Measurements from ENCODE around the gene CST4.
"Not testable (repeated sequence)": the region's sequence is repeated elsewhere in the genome, so short reads cannot be mapped to it uniquely, and the experiment has no call there.

Gene CST4

GRCh38 chr20:23659989-23660837 is 28.6 kb downstream of the CST4 start:
- no peak for DNase-seq (ENCODE audit: low spot score)

- DNase-seq (ENCODE audit: low spot score): not testable (repeated sequence)
These were observed 29.2 kb downstream of the CST4 start for GRCh38 chr20:23659610-23659988.

GRCh38 chr20:23658989-23659609 is 29.7 kb downstream of the CST4 start:
- DNase-seq (ENCODE audit: low spot score): no peak

- DNase-seq (ENCODE audit: low spot score): no peak
These were observed 30.5 kb downstream of the CST4 start for GRCh38 chr20:23658336-23658735.

- DNase-seq (ENCODE audit: low spot score): no peak
These were observed 31.6 kb downstream of the CST4 start for GRCh38 chr20:23657202-23657601.

- no peak for DNase-seq (ENCODE audit: low spot score)
These were observed 32.5 kb downstream of the CST4 start for GRCh38 chr20:23656372-23656771.

GRCh38 chr20:23655491-23656211 is 33.2 kb downstream of the CST4 start:
- DNase-seq (ENCODE audit: low spot score): no peak

GRCh38 chr20:23654717-23655116 is 34.1 kb downstream of the CST4 start:
- no peak for DNase-seq (ENCODE audit: low spot score)

- DNase-seq (ENCODE audit: low spot score): no peak
These were observed 34.8 kb downstream of the CST4 start for GRCh38 chr20:23654000-23654399.

GRCh38 chr20:23653400-23653938 is 35.4 kb downstream of the CST4 start:
- no peak for DNase-seq (ENCODE audit: low spot score)

- DNase-seq (ENCODE audit: low spot score): no peak
These were observed 35.9 kb downstream of the CST4 start for GRCh38 chr20:23652926-23653325.

- no peak for DNase-seq (ENCODE audit: low spot score)
These were observed 36.5 kb downstream of the CST4 start for GRCh38 chr20:23652371-23652770.

GRCh38 chr20:23651117-23651516 is 37.7 kb downstream of the CST4 start:
- no peak for DNase-seq (ENCODE audit: low spot score)

- DNase-seq (ENCODE audit: low spot score): no peak
These were observed 38.9 kb downstream of the CST4 start for GRCh38 chr20:23649830-23650417.

- DNase-seq (ENCODE audit: low spot score): no peak
These were observed 39.6 kb downstream of the CST4 start for GRCh38 chr20:23649242-23649641.

- DNase-seq (ENCODE audit: low spot score): no peak
These were observed 41.5 kb downstream of the CST4 start for GRCh38 chr20:23647346-23647745.

GRCh38 chr20:23646106-23646873 is 42.5 kb downstream of the CST4 start:
- DNase-seq (ENCODE audit: low spot score): no peak

- no peak for DNase-seq (ENCODE audit: low spot score)
These were observed 43.3 kb downstream of the CST4 start for GRCh38 chr20:23645575-23645974.

GRCh38 chr20:23644164-23644563 is 44.7 kb downstream of the CST4 start:
- no peak for DNase-seq (ENCODE audit: low spot score)

GRCh38 chr20:23643659-23644058 is 45.2 kb downstream of the CST4 start:
- DNase-seq (ENCODE audit: low spot score): no peak

GRCh38 chr20:23641936-23642751 is 46.7 kb downstream of the CST4 start:
- no peak for DNase-seq (ENCODE audit: low spot score)

All from CD4-positive, alpha-beta T cell treated with Interleukin-6 at 100 ng/mL for 8 hours (primary cell).